GM19035 (cell line): Measurements from ENCODE around the gene TUFT1.
A peak's percentile ranks its signal among the peaks of the same experiment; 100 is the strongest.

Source experiments
- ATAC-seq: cut with Tn5 transposase; IDR thresholded peaks from one replicate; pipeline ENCODE4 v1.9.1; 2021; ENCODE audit not compliant: unreplicated experiment

TUFT1 gene

DNA sequence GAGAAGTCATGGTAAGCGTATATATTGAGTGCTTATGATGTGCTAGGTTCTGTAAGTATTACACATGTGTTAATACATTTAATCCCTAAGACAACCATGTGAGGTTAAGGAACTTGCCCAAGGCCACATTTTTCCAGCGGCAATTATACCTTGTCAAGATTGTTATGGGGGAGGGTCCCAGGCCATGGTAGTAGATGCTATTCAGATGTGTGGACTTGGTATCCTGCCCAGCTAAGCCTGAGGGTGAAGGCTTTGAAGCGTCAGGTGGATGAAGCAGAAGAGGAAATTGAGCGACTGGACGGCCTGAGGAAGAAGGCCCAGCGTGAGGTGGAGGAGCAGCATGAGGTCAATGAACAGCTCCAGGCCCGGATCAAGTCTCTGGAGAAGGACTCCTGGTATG is 3.6 kb upstream of the TUFT1 start:
- no peak for ATAC-seq

DNA sequence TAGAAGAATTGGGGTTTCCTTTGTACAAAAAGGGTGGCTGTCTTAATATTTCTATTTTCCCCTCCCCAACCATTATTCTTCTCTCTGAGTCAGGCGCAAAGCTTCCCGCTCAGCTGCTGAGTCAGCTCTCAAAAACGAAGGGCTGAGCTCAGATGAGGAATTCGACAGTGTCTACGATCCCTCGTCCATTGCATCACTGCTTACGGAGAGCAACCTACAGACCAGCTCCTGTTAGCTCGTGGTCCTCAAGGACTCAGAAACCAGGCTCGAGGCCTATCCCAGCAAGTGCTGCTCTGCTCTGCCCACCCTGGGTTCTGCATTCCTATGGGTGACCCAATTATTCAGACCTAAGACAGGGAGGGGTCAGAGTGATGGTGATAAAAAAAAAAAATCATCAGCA is 3.0 kb upstream of the TUFT1 start:
- no peak for ATAC-seq

DNA sequence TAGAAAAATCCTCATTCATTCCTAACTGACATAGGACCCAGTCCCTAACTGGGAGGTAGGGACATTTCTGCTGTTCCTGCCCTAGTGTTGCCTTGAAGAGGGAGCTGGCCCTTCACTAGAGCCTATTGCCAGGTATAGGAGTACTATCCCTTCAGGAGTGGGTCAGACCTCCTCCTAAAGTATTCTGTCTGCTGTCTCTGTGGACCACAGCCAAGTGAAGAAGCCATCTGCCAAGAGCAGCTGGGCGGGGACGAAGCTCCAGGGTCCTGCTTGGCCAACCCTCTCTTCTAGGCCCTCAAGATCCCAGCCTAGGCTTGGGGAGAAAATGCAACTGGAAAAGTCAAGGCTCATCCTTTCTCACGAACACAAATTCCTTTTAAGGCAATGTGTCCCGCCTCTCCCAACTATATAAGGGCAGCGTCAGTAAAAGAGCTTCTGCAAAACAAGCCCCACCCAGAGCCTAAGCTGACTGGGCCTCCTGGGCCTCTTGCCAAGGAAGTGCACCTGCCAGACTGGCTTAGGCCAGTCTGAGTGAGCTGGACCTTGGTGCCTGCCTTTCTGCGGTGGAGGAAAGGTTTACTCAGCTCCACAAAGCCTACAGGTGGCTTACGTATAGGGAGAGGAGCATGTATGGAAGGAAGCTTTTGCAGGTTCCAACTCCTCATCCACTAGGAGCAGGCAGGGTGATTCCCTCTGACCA is 638 bp upstream of the TUFT1 start:
- peak; percentile 44 for ATAC-seq

DNA sequence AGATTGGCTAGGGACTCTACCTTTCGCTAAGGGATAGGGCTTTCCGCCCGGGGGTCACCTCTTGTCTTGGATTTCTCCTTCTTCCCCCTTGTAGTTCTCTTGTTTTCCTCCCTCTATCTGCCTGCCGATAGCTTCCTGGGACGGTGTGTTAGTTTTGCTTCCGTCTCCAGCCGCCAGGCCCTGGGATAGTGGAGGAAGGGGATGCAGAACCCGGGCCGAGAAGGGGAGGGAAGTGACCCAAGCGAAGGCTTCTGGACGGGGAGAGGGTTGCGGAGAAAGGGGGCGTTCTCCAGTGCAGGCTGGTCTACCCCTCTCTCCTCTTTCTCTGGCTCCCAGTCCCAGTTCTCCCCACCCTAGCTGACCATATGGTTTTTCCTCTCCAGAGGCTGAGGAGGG is 871 bp downstream of the TUFT1 start:
- ATAC-seq = no peak

DNA sequence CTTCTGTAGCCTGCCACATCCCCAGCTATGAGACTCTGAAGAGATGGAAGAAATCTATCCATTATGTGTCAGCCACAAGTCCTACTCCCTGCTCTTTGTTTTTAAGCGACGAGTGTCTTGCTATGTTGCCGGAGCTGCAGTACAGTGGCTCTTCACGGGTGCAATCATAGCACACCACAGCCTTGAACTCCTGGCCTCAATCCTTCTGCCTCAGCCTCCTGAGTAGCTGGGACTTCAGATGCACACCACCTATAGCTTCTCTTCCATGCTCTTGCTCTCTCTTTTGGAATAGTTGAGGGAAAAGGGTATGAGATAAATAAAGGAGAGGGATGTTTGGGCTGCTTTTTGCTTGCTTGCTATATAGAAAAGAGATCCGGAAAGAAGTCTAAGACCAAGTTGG is 1.6 kb downstream of the TUFT1 start:
- no peak for ATAC-seq

DNA sequence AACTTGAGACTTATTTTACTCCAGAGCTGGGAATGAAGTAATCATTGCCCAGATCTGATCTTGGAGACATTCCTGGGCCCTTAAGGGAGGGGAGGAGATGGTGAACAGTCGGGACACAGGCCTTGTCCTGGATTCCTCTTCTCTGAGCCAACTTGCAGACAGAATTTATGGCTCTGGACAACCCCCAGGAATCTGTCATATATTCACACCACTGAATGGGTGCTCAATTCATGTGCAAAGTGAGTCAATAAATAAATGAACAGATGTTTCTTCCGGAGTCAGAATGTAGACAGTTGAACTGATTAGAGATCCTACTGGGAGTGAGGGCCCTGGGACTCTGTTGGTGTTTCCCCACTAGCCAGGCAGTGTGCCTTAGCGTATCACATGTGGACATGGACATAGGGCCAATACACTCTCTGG is 2.6 kb downstream of the TUFT1 start:
- ATAC-seq = no peak

DNA sequence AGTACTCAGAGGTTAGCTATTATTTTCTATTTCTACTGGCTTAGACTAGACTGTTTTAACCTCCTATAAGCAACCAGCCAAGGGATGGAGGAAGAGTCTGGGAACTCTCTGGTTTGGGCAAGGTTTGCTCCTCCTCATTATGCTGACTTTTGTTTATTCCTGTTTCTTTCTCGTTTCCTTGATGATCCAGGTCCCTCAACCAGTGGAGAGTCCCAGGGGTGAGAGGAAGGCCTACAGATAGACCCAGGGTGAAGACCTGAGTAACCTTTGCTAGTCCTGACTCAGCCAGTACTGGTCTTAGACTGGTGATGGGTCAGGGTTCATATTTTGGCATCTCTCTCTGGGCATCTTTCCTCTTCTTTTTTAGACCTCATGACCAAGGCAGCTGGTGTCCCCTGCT is 5.4 kb downstream of the TUFT1 start:
- ATAC-seq = no peak

DNA sequence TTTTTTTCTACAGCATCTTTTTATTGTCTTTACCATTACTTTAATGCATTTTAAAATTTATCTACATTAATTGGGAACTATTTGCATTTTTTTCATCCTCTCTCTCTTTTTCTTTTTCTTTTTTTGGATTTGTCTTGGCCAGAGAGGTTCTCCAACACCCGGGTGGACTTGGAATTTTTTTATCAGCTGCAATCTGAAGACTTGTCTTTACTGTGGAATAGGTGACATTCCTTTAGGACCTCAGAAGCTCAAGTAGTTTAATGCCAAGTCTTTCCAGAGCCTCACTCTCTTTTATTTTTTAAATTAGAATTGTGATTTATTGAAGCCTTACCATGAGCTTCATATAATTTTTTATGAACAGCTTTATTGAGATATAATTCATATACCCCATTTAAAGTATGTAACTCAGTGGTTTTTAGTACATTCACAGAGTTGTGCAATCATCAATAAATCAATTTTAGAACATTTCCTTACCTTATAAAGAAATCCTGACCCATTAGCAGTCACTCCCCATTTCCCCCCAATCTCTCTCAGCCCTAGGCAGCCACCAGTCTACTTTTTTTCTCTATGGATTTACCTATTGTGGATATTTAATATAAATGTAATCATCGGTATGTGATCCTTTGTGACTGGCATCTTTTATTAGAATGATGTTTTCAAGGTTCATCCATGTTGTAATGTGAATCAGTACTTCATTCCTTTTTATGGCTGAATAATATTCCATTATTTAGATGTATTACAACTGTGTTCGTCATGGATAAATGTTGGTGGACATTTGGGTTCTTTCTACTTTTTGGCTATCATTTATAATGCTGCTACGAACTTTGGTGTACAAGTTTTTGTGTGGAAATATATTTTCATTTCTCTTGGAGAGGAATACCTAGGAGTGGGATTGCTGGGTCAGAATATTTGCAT is 6.2 kb downstream of the TUFT1 start:
- ATAC-seq = no peak

DNA sequence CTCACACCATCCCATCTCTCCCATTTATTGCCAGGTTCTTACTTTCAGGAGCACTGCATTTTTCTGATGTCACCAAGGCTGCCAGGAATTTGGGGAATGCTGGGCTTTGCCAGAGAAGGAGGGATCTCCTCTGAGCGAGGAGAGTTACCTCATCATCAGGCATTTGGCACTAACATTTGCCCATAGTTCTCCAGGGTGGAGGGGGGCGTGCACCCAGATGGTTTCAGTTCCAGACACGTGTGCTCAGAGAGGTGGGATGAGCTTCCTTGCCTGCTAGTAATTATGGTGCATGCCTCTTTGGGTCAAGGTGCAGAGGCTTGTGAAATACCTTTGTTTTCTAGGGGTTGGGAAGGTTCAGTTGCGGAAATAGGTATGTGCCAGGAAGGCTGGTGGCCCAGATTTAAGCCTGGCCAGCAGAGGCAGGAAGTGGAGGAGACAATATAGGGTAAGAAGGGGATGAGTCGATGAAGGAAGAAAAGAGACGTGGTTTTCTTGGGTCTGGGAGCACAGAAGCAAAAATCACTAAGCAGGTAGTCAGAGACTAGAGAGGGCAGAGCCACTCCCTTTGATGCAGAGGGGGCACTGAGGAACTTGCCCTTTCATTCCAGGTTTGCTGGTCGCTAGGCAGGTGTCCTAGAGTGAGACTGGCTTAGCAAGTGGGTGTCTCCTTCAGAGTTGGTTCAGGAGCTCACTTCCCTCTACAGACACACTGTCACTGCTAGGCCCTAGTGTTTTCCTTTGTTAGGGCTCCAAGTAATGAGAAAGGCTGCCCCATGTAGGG is 7.2 kb downstream of the TUFT1 start:
- ATAC-seq = no peak

DNA sequence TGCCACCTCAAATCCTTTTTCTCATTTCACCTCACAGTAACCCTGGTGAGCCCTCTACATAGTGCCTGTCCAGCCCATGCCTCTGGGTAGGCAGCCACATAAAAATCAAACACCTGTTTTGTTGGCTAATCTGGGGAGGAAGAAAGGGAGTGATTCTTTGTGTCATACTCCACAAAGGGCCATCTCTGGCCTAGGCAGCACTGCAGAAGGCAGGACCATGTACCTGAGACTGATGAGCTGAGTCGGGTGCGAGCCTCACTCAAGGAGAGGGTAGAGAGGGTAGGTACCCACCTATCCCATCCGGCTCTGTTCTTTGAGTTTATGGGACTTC is 7.8 kb downstream of the TUFT1 start:
- no peak for ATAC-seq

DNA sequence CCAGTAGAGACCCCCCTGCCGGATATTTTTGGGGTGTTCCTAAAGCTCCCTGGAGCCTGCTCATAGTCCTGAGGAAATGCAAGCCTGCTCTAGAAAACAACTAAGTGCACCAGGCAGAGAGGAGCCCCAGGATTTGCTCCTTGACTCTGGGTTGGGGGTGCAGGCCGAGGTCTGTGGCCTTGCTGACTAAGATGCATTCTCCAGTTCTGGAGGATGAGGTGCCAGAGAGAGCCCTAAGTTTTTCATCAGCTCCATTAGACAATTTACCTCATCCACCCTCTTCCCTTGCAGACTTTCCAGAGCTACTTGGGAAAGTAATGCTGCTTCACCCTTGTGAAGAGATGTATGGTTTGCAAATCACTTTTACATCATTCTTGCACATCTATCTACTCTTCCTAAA is 9.1 kb downstream of the TUFT1 start:
- no peak for ATAC-seq

DNA sequence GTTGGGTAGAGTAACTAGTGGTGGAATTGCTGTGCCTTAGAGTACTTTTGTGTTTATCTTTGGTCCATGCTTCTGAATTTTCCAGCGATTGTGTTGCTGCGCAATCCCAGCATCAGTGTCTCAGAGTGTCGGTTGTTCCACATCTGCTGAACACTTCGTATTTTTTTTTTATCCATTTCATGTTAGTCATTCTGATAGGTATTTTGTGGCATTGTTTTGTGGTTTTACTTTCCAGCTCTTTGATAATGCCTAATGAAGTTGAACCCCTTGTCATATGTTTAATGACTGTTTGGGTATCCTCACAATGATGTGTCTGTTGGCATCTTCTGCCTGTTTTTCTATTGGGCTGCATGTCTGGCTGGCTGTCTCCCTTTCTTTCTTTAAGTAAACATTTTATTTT is 13.6 kb downstream of the TUFT1 start:
- ATAC-seq = no peak

DNA sequence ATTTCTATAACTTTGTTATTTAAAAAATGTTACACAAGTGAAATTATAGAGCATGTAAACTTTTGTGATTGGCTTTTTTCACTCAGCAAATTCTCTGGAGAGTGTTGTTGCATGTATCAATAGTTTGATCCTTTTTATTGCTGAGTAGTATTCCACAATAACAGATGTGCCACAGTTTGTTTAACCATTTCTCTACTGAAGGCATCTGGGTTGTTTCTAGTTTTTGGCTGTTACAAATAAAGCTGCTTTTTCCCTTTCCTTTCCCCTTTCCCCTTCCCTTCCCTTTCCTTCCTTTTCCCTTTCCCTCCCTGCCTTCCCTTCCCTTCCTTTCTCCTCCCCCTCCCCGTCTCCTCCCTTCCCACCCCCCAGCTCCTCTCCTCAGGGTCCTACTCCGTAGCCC is 15.9 kb downstream of the TUFT1 start:
- ATAC-seq = no peak

DNA sequence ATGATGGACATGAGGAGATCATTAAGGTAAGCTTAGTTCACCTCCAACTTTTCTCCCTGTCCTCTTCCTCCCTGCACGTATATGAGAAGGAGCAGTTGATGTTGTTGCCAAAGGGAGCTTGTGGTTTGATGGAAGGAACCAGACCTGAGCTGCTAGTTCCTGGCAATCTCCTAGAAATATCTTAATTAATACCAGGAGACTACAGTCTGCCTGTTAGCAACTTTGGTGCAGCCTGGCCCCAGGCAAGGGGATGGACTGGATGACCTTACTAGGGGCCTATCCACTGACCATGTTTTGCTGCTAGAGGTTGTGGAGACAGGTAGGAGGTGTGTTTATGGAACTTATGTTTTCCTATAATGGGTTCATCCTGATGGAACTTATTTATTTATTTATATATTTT is 22.6 kb downstream of the TUFT1 start:
- ATAC-seq = no peak

DNA sequence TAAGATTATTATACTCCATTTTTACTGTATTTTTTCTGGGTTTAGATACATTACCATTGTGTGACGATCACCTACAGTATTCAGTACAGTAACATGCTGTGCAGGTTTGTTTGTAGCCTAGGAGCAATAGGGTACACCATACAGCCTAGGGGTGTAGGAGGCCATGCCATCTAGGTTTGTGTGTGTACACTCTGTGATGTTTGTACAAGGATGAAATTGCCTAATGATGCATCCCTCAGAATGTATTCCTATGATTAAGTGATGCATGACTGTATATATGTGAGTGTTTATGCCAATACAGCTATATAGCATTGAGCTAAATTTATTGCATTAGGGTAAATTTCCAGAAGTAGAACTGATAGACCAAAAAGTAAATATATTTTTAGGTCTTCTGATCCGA is 23.3 kb downstream of the TUFT1 start:
- ATAC-seq = no peak

DNA sequence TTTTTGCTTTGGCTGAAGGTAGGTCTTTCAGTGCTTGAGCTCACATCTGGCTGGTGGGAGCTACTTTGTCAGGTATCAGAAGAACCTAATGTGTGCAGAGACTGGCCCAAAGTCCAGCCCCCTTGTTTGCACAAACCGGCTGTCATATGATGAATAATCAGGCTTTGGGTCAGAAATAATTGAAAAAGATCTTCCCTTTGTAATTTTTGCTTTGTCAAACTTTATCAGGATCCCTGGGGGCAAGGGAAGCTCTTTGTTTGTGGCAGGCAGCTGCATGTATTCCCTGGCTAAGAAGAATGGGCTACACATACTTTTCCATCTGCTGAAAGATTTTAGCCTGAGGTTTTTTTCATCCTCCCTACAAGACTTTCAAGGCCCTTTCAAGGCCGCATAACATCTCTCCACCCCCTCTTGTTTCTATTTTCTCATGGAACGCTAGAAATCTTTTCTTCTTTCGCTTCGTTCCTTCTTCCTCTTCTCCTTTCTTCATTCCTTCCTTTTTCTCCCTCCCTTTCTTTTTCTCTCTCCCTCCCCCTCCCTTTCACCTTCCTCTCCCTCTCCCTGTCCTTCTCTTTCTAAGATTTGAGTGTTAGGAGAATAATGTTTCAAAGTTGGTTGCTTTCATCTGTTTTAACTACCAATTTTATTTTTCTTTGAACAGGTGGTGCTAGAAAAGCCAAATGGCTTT is 25.5 kb downstream of the TUFT1 start:
- ATAC-seq = no peak

DNA sequence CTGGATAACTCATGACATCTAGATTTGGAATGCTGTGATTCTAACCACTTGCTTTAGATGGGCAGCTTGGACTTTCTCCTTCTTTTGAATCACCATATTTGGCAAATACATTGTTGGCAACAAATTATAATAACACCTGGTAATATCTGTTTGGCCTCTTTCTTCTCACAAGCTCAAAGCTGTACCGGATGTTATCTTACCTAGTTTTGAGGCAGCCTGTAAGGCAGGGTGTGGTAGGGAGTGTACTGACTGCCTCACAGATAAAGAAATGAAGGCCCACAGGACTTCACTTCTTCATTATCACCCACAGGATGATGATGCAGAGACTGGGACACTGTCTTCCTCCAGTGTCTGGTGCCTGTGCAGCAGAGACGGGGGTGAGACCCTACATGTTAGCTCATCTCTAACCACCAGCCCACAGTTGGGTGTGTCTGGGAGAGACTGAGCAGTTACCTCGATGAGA is 28.5 kb downstream of the TUFT1 start:
- ATAC-seq = no peak

DNA sequence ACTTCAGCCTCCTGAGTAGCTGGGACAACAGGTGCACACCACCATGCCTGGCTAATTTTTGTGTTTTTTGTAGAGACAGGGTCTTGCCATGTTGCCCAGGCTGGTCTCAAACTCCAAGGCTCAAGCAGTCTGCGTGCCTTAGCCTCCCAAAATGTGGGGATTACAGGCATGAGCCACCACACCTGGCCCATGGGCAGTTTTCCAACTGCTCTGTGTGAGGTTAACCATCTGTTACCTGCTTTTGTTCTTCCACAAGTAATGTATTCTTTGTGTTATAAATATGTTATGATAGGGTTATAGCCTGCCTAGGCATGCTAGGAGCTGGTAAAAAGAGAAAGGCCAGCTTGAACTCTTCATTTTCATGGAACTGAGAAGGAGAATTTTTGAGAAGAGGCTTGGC is 30.7 kb downstream of the TUFT1 start:
- ATAC-seq = no peak

DNA sequence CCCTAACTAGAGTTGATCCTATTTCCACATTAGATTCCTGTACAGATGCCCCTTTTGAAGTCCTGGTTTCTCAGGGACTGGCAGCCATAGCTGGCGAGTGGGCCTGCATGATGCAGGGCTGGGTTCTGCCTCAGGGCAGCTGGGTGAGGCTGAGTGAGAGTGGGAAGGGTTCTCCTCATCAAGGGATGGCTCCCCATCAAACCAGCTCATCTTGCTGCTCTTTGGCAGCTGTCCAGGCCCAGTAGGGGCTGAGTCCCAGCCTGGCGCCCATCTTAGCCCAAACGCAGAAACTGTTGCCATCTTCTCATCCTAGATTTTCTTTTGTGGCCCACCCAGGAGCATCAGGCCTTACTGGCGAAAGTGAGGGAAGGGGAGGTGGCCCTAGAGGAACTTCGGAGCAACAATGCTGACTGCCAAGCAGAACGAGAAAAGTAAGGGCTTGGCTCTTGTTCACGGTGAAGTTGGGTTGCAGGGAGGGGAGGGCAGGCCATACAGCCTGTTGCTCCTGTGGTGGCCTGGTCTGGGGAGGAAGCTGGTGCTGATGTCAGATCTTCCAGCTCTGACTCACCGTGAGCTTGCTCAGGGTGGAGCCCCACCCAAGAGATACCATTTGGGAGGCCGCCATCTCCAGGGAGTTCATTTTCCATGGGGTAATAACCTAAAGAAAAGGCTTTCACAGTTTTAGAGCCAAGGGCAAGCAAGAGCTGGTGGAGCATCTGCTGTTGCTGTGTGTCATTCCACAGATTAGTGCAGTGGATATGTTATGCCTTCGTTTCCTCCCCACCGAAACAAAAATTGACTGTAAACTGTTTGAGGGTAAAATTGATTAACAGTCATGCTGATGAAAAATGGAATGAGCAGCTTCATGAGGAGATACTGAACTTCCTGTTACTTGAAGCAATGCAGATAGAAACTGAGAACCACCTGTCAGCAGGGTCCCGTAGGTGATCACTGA is 34.7 kb downstream of the TUFT1 start:
- ATAC-seq = no peak

DNA sequence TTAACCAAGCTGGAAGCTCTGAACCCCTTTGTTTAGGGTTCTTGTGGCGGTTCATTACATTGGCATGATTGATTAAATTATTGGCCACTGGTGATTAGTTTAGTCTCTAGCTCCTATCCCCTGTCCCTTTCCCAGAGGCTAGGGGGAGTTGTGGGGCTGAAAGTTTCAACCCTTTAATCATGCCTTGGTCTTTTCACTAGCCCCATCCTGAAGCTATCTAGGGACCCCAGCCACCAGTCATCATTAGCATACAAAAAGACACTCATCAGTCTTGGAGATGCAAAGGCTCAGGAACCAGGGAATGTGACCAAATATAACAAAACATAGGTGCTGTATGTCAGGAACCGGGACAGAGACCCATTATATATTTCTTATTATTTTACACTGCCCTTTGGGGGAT is 37.1 kb downstream of the TUFT1 start:
- ATAC-seq = no peak
